H1 (cell line): ENCODE measurements around the gene CTTNBP2NL. TPM values are rescaled to one million over a fixed set of nuclear protein-coding genes. Genes with fewer than 3 reads are reported as not detected.

Experiments used
- CTCF ChIA-PET: fragments of 300-600 bp; sonication (Branson Sonifier 250); formaldehyde crosslinking; loops from one replicate; lab custom pipeline; 2021; ENCODE audit not compliant: partially characterized antibody; lab: Charles Lee
- POLR2A ChIA-PET: fragments of 300-600 bp; sonication (Branson Sonifier 250); formaldehyde crosslinking; loops from one replicate; lab custom pipeline; 2021; ENCODE audit warnings: inconsistent platforms; ENCODE audit not compliant: partially characterized antibody; lab: Charles Lee
- DNase-seq, 2 experiments: peaks; one replicate each; pipeline versions ENCODE4 v3.0.0 to v3.0.0-alpha.2; 2010 to 2022; ENCODE audit warnings: low spot score in 2 of 2, low read depth in 1 of 2, mixed read lengths in 1 of 2
- FAIRE-seq: peaks from 2 replicates; lab custom pipeline; 2011; peaks lifted over from hg19 to GRCh38; lab: Jason Lieb, UNC
- H2AFZ ChIP-seq: 2 replicates; pipeline ENCODE4 v1.8.1; 2012; ENCODE audit warnings: low read length, inconsistent platforms
- H2AK5ac ChIP-seq: 2 replicates; pipeline ENCODE4 v1.6.1; 2013; ENCODE audit warnings: low read depth, low read length
- H2BK120ac ChIP-seq: replicated peaks from 2 replicates; pipeline ENCODE3; 2013; ENCODE audit warnings: low read depth, low read length, inconsistent platforms
- H2BK12ac ChIP-seq: 2 replicates; pipeline ENCODE4 v1.6.1; 2013; ENCODE audit warnings: low read depth, low read length
- H2BK15ac ChIP-seq: 2 replicates; pipeline ENCODE4 v1.6.1; 2013; ENCODE audit warnings: low read length
- H2BK20ac ChIP-seq: 2 replicates; pipeline ENCODE4 v1.6.1; 2013; ENCODE audit warnings: low read length
- H2BK5ac ChIP-seq: 2 replicates; pipeline ENCODE4 v1.6.1; 2013; ENCODE audit warnings: low read depth, low read length
- H3K14ac ChIP-seq: 2 replicates; pipeline ENCODE4 v1.6.1; 2013; ENCODE audit warnings: inconsistent platforms; ENCODE audit not compliant: insufficient read length
- H3K18ac ChIP-seq: 2 replicates; pipeline ENCODE4 v1.6.1; 2013; ENCODE audit warnings: low read length; ENCODE audit errors: extremely low read depth
- H3K23ac ChIP-seq: 2 replicates; pipeline ENCODE4 v1.6.1; 2013; ENCODE audit warnings: inconsistent platforms; ENCODE audit not compliant: insufficient read length
- H3K23me2 ChIP-seq: 2 replicates; pipeline ENCODE4 v1.6.1; 2013; ENCODE audit warnings: low read depth, low read length
- H3K27ac ChIP-seq: 2 replicates; pipeline ENCODE4 v1.6.1; 2011; ENCODE audit warnings: low read depth, low read length, inconsistent platforms
- H3K27me3 ChIP-seq, 4 experiments: replicated peaks in 1 of 4; 1 replicate in 1 of 4; 2 replicates in 3 of 4; pipeline versions ENCODE4 v1.6.1 to v1.8.1; 2011 to 2013; ENCODE audit warnings: low read length in 3 of 4, mild to moderate bottlenecking in 3 of 4, inconsistent platforms in 2 of 4, mixed read lengths in 2 of 4, moderate library complexity in 1 of 4; ENCODE audit not compliant: control insufficient read depth in 3 of 4, insufficient read depth in 3 of 4; ENCODE audit errors: extremely low read depth in 1 of 4
- H3K36me3 ChIP-seq, 4 experiments: 2 replicates each; pipeline versions ENCODE4 v1.6.1 to v1.8.1; 2011 to 2013; ENCODE audit warnings: mild to moderate bottlenecking in 4 of 4, low read length in 3 of 4, moderate library complexity in 2 of 4, control low read depth in 1 of 4, inconsistent platforms in 1 of 4; ENCODE audit not compliant: insufficient read depth in 4 of 4, control insufficient read depth in 2 of 4
- H3K4ac ChIP-seq: replicated peaks from 2 replicates; pipeline ENCODE3; 2013; ENCODE audit warnings: low read length, low read depth, mixed read lengths, inconsistent platforms; ENCODE audit not compliant: insufficient read length
- H3K4me1 ChIP-seq, 4 experiments: replicated peaks in 1 of 4; 1 replicate in 1 of 4; 2 replicates in 3 of 4; pipeline versions ENCODE4 v1.6.1 to v1.8.1; 2011 to 2013; ENCODE audit warnings: low read length in 3 of 4, inconsistent platforms in 2 of 4, mixed read lengths in 1 of 4; ENCODE audit not compliant: insufficient read depth in 4 of 4, control insufficient read depth in 3 of 4
- H3K4me2 ChIP-seq, 2 experiments: 2 replicates each; pipeline versions ENCODE4 v1.6.1 to v1.8.1; 2011 to 2013; ENCODE audit warnings: low read depth in 2 of 2, low read length in 2 of 2, control low read depth in 1 of 2, inconsistent platforms in 1 of 2, mild to moderate bottlenecking in 1 of 2; ENCODE audit not compliant: insufficient read depth in 1 of 2
- H3K4me3 ChIP-seq, 4 experiments: fragments of 200-600, 300-600 bp in 1 of 4; sonication (generic), shearing (Covaris generic), sonication (Bioruptor Twin) in 1 of 4; 2 replicates each; pipeline versions ENCODE4 v1.5.1 to v1.8.1; 2011 to 2016; ENCODE audit warnings: low read length in 4 of 4, low read depth in 3 of 4, control low read depth in 2 of 4, inconsistent platforms in 2 of 4, mild to moderate bottlenecking in 2 of 4, mixed read lengths in 1 of 4, moderate library complexity in 1 of 4; ENCODE audit not compliant: insufficient read depth in 2 of 4; ENCODE audit errors: extremely low read depth in 1 of 4
- H3K56ac ChIP-seq: replicated peaks from 2 replicates; pipeline ENCODE3; 2013; ENCODE audit warnings: low read depth, mild to moderate bottlenecking, mixed read lengths, low read length, inconsistent platforms; ENCODE audit not compliant: insufficient read length
- H3K79me1 ChIP-seq: 2 replicates; pipeline ENCODE4 v1.6.1; 2013; ENCODE audit warnings: low read depth, low read length, control low read depth
- H3K79me2 ChIP-seq, 2 experiments: 2 replicates each; pipeline versions ENCODE4 v1.6.1 to v1.8.1; 2012 to 2013; ENCODE audit warnings: low read length in 2 of 2, mild to moderate bottlenecking in 2 of 2, inconsistent platforms in 1 of 2; ENCODE audit not compliant: insufficient read depth in 2 of 2, control insufficient read depth in 1 of 2
- H3K9ac ChIP-seq, 4 experiments: replicated peaks in 1 of 4; 1 replicate in 1 of 4; 2 replicates in 3 of 4; pipeline versions ENCODE4 v1.6.1 to v1.8.1; 2011 to 2013; ENCODE audit warnings: low read depth in 3 of 4, low read length in 3 of 4, control low read depth in 2 of 4, mild to moderate bottlenecking in 2 of 4, moderate library complexity in 2 of 4, inconsistent platforms in 1 of 4; ENCODE audit errors: extremely low read depth in 1 of 4
- H3K9me3 ChIP-seq, 2 experiments: 2 replicates each; pipeline versions ENCODE4 v1.6.1 to v1.8.1; 2012 to 2013; ENCODE audit warnings: mild to moderate bottlenecking in 2 of 2, moderate library complexity in 2 of 2, control low read depth in 1 of 2, inconsistent platforms in 1 of 2, low read depth in 1 of 2, low read length in 1 of 2, mixed read lengths in 1 of 2; ENCODE audit not compliant: insufficient read depth in 2 of 2
- H4K20me1 ChIP-seq, 2 experiments: replicated peaks in 1 of 2; 2 replicates each; pipeline versions ENCODE3 to v1.8.1; 2011 to 2013; ENCODE audit warnings: inconsistent platforms in 2 of 2, low read length in 2 of 2, mild to moderate bottlenecking in 1 of 2; ENCODE audit not compliant: insufficient read depth in 2 of 2, control insufficient read depth in 1 of 2
- H4K5ac ChIP-seq: 2 replicates; pipeline ENCODE4 v1.6.1; 2013; ENCODE audit warnings: low read length, low read depth, mixed read lengths, inconsistent platforms; ENCODE audit not compliant: insufficient read length
- H4K8ac ChIP-seq: 2 replicates; pipeline ENCODE4 v1.8.0; 2013; ENCODE audit warnings: mild to moderate bottlenecking, moderate library complexity, low read length, inconsistent platforms; ENCODE audit not compliant: insufficient read depth; ENCODE audit errors: extremely low read depth
- H4K91ac ChIP-seq: replicated peaks from 2 replicates; pipeline ENCODE3; 2013; ENCODE audit warnings: low read length, mixed read lengths, inconsistent platforms; ENCODE audit not compliant: insufficient read length
- JUND ChIP-seq: IDR thresholded peaks from 2 replicates; pipeline ENCODE4 v1.6.1; 2011; ENCODE audit warnings: mild to moderate bottlenecking, improper control_type of control experiment, low read length
- TBP ChIP-seq: IDR thresholded peaks from 2 replicates; pipeline ENCODE4 v1.6.1; 2011; ENCODE audit warnings: low read depth, low read length, improper control_type of control experiment
- WGBS, 2 experiments: shearing (Covaris generic) in 1 of 2; methylation state at CpG; one replicate each; pipeline versions ENCODE4 v1.1.6 to v1.1.7; 2013 to 2015; ENCODE audit warnings: low lambda C conversion rate in 2 of 2, mixed read lengths in 2 of 2, inconsistent platforms in 1 of 2, low coverage in 1 of 2, missing lambda C conversion rate in 1 of 2; ENCODE audit not compliant: insufficient replicate concordance in 2 of 2, insufficient coverage in 1 of 2, insufficient read length in 1 of 2; ENCODE audit errors: extremely low coverage in 1 of 2, missing lambda C conversion rate in 1 of 2; 5-methylcytosine and 5-hydroxymethylcytosine counted together
- polyA plus RNA-seq, 7 experiments: library from polyadenylated mRNA; depleted of rRNA in 3 of 7; stranded (reverse) in 5 of 7; unstranded in 2 of 7; fragments of >200 nt in 5 of 7; fragments of 200-250 nt in 2 of 7; gene quantifications; 1 replicate in 5 of 7; 2 replicates in 1 of 7; 4 replicates in 1 of 7; pipeline versions ENCODE4 v1.2.1 to v1.2.3, GENCODE V29; 2011 to 2013; ENCODE audit warnings: missing spikeins in 2 of 7, mixed read lengths in 2 of 7
- total RNA-seq: library from RNA; stranded (reverse); fragmentation: NEBNext Ultra II Directional; extraction: Animal tissue kit (Norgen Biotek cat#: 25700); gene quantifications from 2 replicates; pipeline ENCODE4 v1.2.1, GENCODE V29; 2021

The CTTNBP2NL gene
- total and polyA plus RNA-seq, 2 of the 8 experiments (the other 6 are each of a cell fraction or from before 2014, with no cell fraction given), result 6.4 to 35.1 TPM

GRCh38 chr1:112488141-112488540 lies 92.1 kb downstream of the CTTNBP2NL start:
- Histone ChIP-seq H3K79me2 (no peaks in the 10 kb centered on the region), H2AK5ac (no peak overlapping the region), H3K23me2 (no peaks in the 10 kb centered on the region), H3K36me3 (no peaks in the 10 kb centered on the region), H3K4me3 (no peak overlapping the region), H3K4me2 (no peak overlapping the region), H3K79me1 (no peaks in the 10 kb centered on the region), H3K23ac (no peak overlapping the region), H3K9ac (no peak overlapping the region), H3K9me3 (no peaks in the 10 kb centered on the region), H3K14ac (no peak overlapping the region), H2BK15ac (no peak overlapping the region), H3K18ac (no peak overlapping the region), H2BK12ac (no peak overlapping the region), H2BK5ac (no peak overlapping the region), H2BK20ac (no peak overlapping the region), H4K91ac (no peak overlapping the region), H3K4me1 (no peaks in the 10 kb centered on the region), H3K27ac (no peak overlapping the region), H3K27me3 (no peaks in the 10 kb centered on the region), H2AFZ (no peak overlapping the region), H3K56ac (no peak overlapping the region), H4K20me1 (no peaks in the 10 kb centered on the region), H4K8ac (no peak overlapping the region), H3K4ac (no peak overlapping the region), H4K5ac (no peak overlapping the region), H2BK120ac (no peak overlapping the region)
- FAIRE-seq (no peak), DNase-seq (no peak)
- POLR2A ChIA-PET, result interaction anchor here (0.7 kb wide), 1 partner anchor 22 kb away, joined by 3 read pairs; no protein-coding TSS in a partner anchor
- CTCF ChIA-PET, result interaction anchor here (0.8 kb wide), 1 partner anchor 117 kb away, joined by 3 read pairs; no protein-coding TSS in a partner anchor
- TF ChIP-seq TBP (no peak), JUND (no peak)
- 92% methylated on average over 5 of the region's 5 CpGs; no CpG with 5 or more reads in 1 of the 2 experiments for WGBS, 2 experiments
